NCI-H345 treated with DMSO at 0.1 percent for 48 hours (cell line): ENCODE results near the gene WWP2.
"Not testable (repeated sequence)": the region's sequence is repeated elsewhere in the genome, so short reads cannot be mapped to it uniquely, and the experiment has no call there.

ENCODE experiments used
- DNase-seq: peaks from one replicate; lab custom pipeline; 2025; ENCODE audit not compliant: unreplicated experiment; lab: John Stamatoyannopoulos, UW

WWP2 gene

GRCh38 chr16:69793526-69793925 lies 31.4 kb downstream of the WWP2 start:
- no peak for DNase-seq

- DNase-seq = no peak
Measured at GRCh38 chr16:69794486-69794885, 32.4 kb downstream of the WWP2 start.

- DNase-seq = no peak
Measured at GRCh38 chr16:69796285-69797118, 34.4 kb downstream of the WWP2 start.

- DNase-seq = no peak
Measured at GRCh38 chr16:69798466-69798865, 36.3 kb downstream of the WWP2 start.

- DNase-seq = no peak
Measured at GRCh38 chr16:69799611-69800031, 37.5 kb downstream of the WWP2 start.

- DNase-seq = no peak
Measured at GRCh38 chr16:69804297-69804696, 42.2 kb downstream of the WWP2 start.

- not testable (repeated sequence) for DNase-seq
Measured at GRCh38 chr16:69806776-69807175, 44.6 kb downstream of the WWP2 start.

GRCh38 chr16:69812688-69813014 lies 50.5 kb downstream of the WWP2 start:
- DNase-seq = no peak

GRCh38 chr16:69814078-69814477 lies 51.9 kb downstream of the WWP2 start:
- DNase-seq = no peak

GRCh38 chr16:69814561-69814960 lies 52.4 kb downstream of the WWP2 start:
- DNase-seq = no peak

- DNase-seq = not testable (repeated sequence)
Measured at GRCh38 chr16:69815216-69815883, 53.2 kb downstream of the WWP2 start.

GRCh38 chr16:69816996-69817395 lies 54.9 kb downstream of the WWP2 start:
- no peak for DNase-seq

- no peak for DNase-seq
Measured at GRCh38 chr16:69818891-69819545, 56.9 kb downstream of the WWP2 start.

GRCh38 chr16:69820926-69821541 lies 58.9 kb downstream of the WWP2 start:
- no peak for DNase-seq

- DNase-seq = no peak
Measured at GRCh38 chr16:69821844-69822173, 59.7 kb downstream of the WWP2 start.

GRCh38 chr16:69822174-69822935 lies 60.2 kb downstream of the WWP2 start:
- DNase-seq = no peak

- DNase-seq = no peak
Measured at GRCh38 chr16:69823831-69824563, 61.9 kb downstream of the WWP2 start.

- not testable (repeated sequence) for DNase-seq
Measured at GRCh38 chr16:69824564-69825142, 62.5 kb downstream of the WWP2 start.

- DNase-seq = no peak
Measured at GRCh38 chr16:69827524-69827923, 65.4 kb downstream of the WWP2 start.

- no peak for DNase-seq
Measured at GRCh38 chr16:69829338-69829737, 67.2 kb downstream of the WWP2 start.
